GM12891 (cell line): ENCODE data around the gene SPAG5.

Experiments used
- POLR2A ChIP-seq: IDR thresholded peaks from 2 replicates; pipeline ENCODE4 v1.6.1; 2011; ENCODE audit warnings: low read depth, low read length, control low read depth
- POLR2AphosphoS5 ChIP-seq: IDR thresholded peaks from 2 replicates; pipeline ENCODE4 v1.6.1; 2011; ENCODE audit warnings: low read depth, low read length, control low read depth
- SPI1 ChIP-seq: IDR thresholded peaks from 2 replicates; pipeline ENCODE4 v1.6.1; 2011; ENCODE audit warnings: low read depth, low read length, control low read depth
- TAF1 ChIP-seq: IDR thresholded peaks from 2 replicates; pipeline ENCODE4 v1.6.1; 2011; ENCODE audit warnings: low read depth, low read length, control low read depth

DNA sequence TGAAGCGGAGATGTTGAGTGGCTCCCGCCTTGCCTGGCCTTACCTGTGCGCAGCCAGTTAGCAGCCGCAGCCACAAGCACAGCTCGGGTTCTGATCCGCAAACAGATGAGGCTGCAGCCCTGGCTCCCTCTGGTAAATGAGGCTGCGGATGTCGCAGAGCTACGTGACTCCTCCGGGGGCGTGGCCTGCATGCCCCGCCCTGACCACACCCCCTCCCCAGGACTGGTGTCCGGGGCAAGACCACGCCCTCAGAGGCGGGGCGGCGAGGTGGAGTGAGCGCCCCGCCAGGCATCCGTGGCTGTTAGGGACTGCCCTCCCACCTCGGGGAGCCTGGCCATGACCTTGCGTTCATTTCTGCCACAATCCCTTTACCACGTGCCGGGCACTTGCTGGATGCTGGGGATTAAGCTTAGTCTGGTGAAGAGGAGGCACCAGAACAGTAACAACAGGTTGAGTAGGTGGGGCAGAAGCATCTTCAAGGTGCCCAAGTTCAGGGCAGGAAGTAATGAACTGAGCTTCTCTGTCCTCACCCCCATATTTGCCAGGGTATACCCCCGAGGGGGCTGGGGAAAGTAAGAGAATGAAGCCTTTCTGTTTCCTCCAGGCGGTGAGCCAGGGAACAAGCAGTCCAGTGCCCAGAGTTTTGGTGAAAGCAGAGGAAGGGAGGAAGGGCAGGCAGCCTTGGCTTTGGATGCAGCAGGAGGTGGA is 21.9 kb downstream of the SPAG5 start, which contains the start of gene ALDOC:
- TF ChIP-seq POLR2A (peak; percentile 93), POLR2AphosphoS5 (peak; percentile 90), TAF1 (peak; percentile 75), SPI1 (no peak)
